Upper lobe of right lung (tissue), 1 donor: Measurements from ENCODE around the gene RPL22. TPM values are rescaled to one million over a fixed set of nuclear protein-coding genes. Genes with fewer than 3 reads are reported as not detected.

Experiments
- ATAC-seq: fragments of 200-7000 bp; cut with Tn5 transposase; one replicate; pipeline ENCODE4 v1.9.1; 2020; ENCODE audit warnings: mild to moderate bottlenecking, moderate library complexity
- DNase-seq: peaks from one replicate; pipeline ENCODE4 v3.0.0-alpha.2; 2020
- H3K27ac ChIP-seq: fragments of 200-600 bp; one replicate; pipeline ENCODE4 v1.8.0; 2022
- H3K27me3 ChIP-seq: fragments of 200-600 bp; one replicate; pipeline ENCODE4 v1.8.0; 2022; ENCODE audit warnings: mild to moderate bottlenecking
- H3K36me3 ChIP-seq: fragments of 200-600 bp; one replicate; pipeline ENCODE4 v1.8.0; 2022
- H3K4me1 ChIP-seq: fragments of 200-600 bp; one replicate; pipeline ENCODE4 v1.8.0; 2022
- H3K4me3 ChIP-seq: fragments of 200-600 bp; one replicate; pipeline ENCODE4 v1.8.0; 2022; ENCODE audit warnings: mild to moderate bottlenecking
- H3K9me3 ChIP-seq: fragments of 200-600 bp; one replicate; pipeline ENCODE4 v1.8.0; 2022
- CTCF ChIP-seq: fragments of 200-600 bp; IDR thresholded peaks from one replicate; pipeline ENCODE4 v1.8.0; 2022; ENCODE audit warnings: antibody characterized with exemption
- intact Hi-C: fragments of 100-400 bp; cut with DNase I; formaldehyde crosslinking; loops from one replicate; pipeline ENCODE4 v1.11.0; 2022
- total RNA-seq: library from RNA; stranded (reverse); fragmentation: NEBNext Ultra II Directional; extraction: Animal tissue kit (Norgen Biotek cat#: 25700); gene quantifications from one replicate; pipeline ENCODE4 v1.2.1, GENCODE V29; 2021
- donor health status: DM: no; HTN: yes; CAD: no; lungs with severe emphysema.

RPL22 gene
- total RNA-seq, 1 donor from 2014 or later: 308 TPM

- no peak overlapping the region for H3K27ac ChIP-seq
- TF ChIP-seq CTCF: no peak
- no peaks in the 10 kb centered on the region for H3K4me1 ChIP-seq
- peaks cover 20% of the 10 kb centered on the region for H3K27me3 ChIP-seq
- H3K36me3 ChIP-seq: no peaks in the 10 kb centered on the region
- ATAC-seq (no peak), DNase-seq (no peak)
- no peak overlapping the region for H3K4me3 ChIP-seq
- intact Hi-C loops: no loop called here
- no peaks in the 10 kb centered on the region for H3K9me3 ChIP-seq
These were observed 32.6 kb downstream of the RPL22 start for GRCh38 chr1:6166655-6167390.

- peaks cover 19% of the 10 kb centered on the region for H3K27me3 ChIP-seq
- intact Hi-C loops: no loop called here
- H3K36me3 ChIP-seq: no peaks in the 10 kb centered on the region
- no peak overlapping the region for H3K4me3 ChIP-seq
- H3K27ac ChIP-seq: no peak overlapping the region
- DNase-seq (no peak), ATAC-seq (no peak)
- no peaks in the 10 kb centered on the region for H3K4me1 ChIP-seq
- no peak for TF ChIP-seq CTCF
- no peaks in the 10 kb centered on the region for H3K9me3 ChIP-seq
These were observed 33.2 kb downstream of the RPL22 start for GRCh38 chr1:6166221-6166620.

- DNase-seq: no peak
- no peak for TF ChIP-seq CTCF
- Histone ChIP-seq H3K4me1 (no peaks in the 10 kb centered on the region), H3K36me3 (no peaks in the 10 kb centered on the region), H3K4me3 (no peak overlapping the region), H3K9me3 (no peaks in the 10 kb centered on the region), H3K27ac (no peak overlapping the region), H3K27me3 (peaks cover 18% of the 10 kb centered on the region)
- intact Hi-C loops: no loop called here
- ATAC-seq: no peak
These were observed 33.9 kb downstream of the RPL22 start for GRCh38 chr1:6165441-6165985.

GRCh38 chr1:6165027-6165426, 34.4 kb downstream of the RPL22 start:
- no peaks in the 10 kb centered on the region for H3K36me3 ChIP-seq
- no peak for TF ChIP-seq CTCF
- no peak overlapping the region for H3K27ac ChIP-seq
- peaks cover 14% of the 10 kb centered on the region for H3K27me3 ChIP-seq
- no peak for ATAC-seq
- H3K4me3 ChIP-seq: no peak overlapping the region
- H3K9me3 ChIP-seq: no peaks in the 10 kb centered on the region
- DNase-seq: no peak
- H3K4me1 ChIP-seq: no peaks in the 10 kb centered on the region
- intact Hi-C loops: no loop called here

- H3K36me3 ChIP-seq: no peaks in the 10 kb centered on the region
- no peak overlapping the region for H3K27ac ChIP-seq
- ATAC-seq (no peak), DNase-seq (no peak)
- intact Hi-C loops: no loop called here
- peaks cover 14% of the 10 kb centered on the region for H3K27me3 ChIP-seq
- H3K4me1 ChIP-seq: no peaks in the 10 kb centered on the region
- no peak overlapping the region for H3K4me3 ChIP-seq
- TF ChIP-seq CTCF: no peak
- H3K9me3 ChIP-seq: no peaks in the 10 kb centered on the region
These were observed 35.3 kb downstream of the RPL22 start for GRCh38 chr1:6163973-6164617.
